NCI-H1105 (cell line): ENCODE measurements around the gene MTF1.

Experiments used
- DNase-seq: peaks from one replicate; lab custom pipeline; 2025; lab: John Stamatoyannopoulos, UW

Gene MTF1

GRCh38 chr1:37828410-37829074 is 30.9 kb downstream of the MTF1 start:
- DNase-seq: no peak

- DNase-seq: no peak
These were observed 33.9 kb downstream of the MTF1 start for GRCh38 chr1:37825506-37825905.

GRCh38 chr1:37824001-37824400 is 35.4 kb downstream of the MTF1 start:
- DNase-seq: no peak

GRCh38 chr1:37822906-37823815 is 36.2 kb downstream of the MTF1 start:
- DNase-seq: no peak

GRCh38 chr1:37821481-37821880 is 37.9 kb downstream of the MTF1 start:
- no peak for DNase-seq

- DNase-seq: no peak
These were observed 41.9 kb downstream of the MTF1 start for GRCh38 chr1:37817481-37817880.

- DNase-seq: no peak
These were observed 45.1 kb downstream of the MTF1 start for GRCh38 chr1:37814252-37814651.

GRCh38 chr1:37813529-37814145 is 45.8 kb downstream of the MTF1 start:
- no peak for DNase-seq

GRCh38 chr1:37811027-37811655 is 48.3 kb downstream of the MTF1 start:
- peak; percentile 70 for DNase-seq

- DNase-seq: no peak
These were observed 49.5 kb downstream of the MTF1 start for GRCh38 chr1:37809942-37810341.

- peak; percentile 72 for DNase-seq
These were observed 50.7 kb downstream of the MTF1 start for GRCh38 chr1:37808369-37809319.

- peak; percentile 93 for DNase-seq
These were observed 51.6 kb downstream of the MTF1 start, which contains the start of the genes C1orf122 and YRDC for GRCh38 chr1:37807555-37808368. Gene C1orf122 (plus strand): TSS chr1:37807790. CDS start chr1:37808405, 615 bp downstream. Gene YRDC (minus strand): TSS chr1:37808208. CDS start chr1:37808180, 28 bp downstream.

GRCh38 chr1:37807220-37807554 is 52.2 kb downstream of the MTF1 start:
- no peak for DNase-seq

- no peak for DNase-seq
These were observed 57.0 kb downstream of the MTF1 start for GRCh38 chr1:37802439-37802838.

GRCh38 chr1:37797750-37798345 is 61.5 kb downstream of the MTF1 start:
- DNase-seq: no peak

- no peak for DNase-seq
These were observed 63.9 kb downstream of the MTF1 start for GRCh38 chr1:37795340-37796125.

- DNase-seq: no peak
These were observed 64.7 kb downstream of the MTF1 start for GRCh38 chr1:37794372-37795339.
